ENCODE measurements around the gene CCT6A. TPM values are rescaled to one million over a fixed set of nuclear protein-coding genes. Genes with fewer than 3 reads are reported as not detected.
"Not testable (repeated sequence)": the region's sequence is repeated elsewhere in the genome, so short reads cannot be mapped to it uniquely, and the experiment has no call there.

CCT6A gene
- polyA plus RNA-seq, 4 donors = 201 to 229 (median 221) TPM

DNA sequence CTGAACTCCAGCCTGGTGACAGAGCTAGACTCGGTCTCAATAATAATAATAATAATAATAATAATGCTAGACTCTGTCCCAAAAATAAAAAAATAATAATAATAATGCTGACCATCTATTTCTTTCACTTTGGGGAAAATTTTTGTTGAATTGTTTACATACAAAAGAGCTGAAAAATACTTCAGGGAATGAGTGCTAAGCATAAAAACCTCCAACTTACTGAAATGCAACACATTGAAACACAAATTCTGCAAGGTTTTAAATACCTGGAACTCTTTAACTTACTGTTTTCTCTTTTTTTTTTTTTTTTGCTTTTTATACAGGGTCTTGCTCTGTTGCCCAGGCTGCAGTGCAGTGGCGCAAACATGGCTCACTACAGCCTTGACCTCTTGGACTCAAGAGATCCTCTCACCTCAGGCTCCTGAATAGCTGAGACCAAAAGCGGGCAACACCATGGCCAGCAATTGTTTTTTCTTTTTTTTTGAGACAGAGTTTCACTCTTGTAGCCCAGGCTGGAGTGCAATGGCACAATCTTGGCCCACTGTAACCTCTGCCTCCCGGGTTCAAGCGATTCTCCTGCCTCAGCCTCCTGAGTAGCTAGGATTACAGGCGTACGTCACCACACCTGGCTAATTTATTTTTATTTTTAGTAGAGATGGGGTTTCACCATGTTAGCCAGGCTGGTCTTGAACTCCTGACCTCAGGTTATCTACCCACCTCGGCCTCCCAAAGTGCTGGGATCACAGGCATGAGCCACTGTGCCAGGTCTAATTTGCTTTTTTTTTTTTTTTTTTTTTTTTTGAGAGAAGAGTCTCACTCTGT is 46.8 kb downstream of the CCT6A start:
- not testable (repeated sequence) for DNase-seq (ENCODE audit: low read depth in 4 of 4, low spot score in 3 of 4)

DNA sequence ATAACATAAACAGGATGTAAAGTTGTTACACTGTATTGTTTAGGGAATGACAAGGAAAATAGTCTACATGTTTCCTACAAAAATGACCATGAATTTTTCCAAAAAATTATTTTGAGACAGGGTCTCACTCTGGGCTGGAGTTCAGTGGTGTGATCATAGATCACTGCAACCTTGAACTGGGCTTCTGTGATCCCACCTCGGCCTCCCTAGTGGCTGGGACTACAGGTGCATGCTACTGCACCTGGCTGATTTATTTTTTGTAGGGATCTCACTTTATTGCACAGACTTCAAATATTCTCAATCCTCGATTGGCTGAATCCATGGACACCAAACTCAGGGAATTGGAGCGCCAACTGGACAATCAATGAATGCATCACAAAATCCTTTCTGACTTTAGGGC is 48.1 kb downstream of the CCT6A start:
- DNase-seq (ENCODE audit: low read depth in 4 of 4, low spot score in 3 of 4) = no peak

DNA sequence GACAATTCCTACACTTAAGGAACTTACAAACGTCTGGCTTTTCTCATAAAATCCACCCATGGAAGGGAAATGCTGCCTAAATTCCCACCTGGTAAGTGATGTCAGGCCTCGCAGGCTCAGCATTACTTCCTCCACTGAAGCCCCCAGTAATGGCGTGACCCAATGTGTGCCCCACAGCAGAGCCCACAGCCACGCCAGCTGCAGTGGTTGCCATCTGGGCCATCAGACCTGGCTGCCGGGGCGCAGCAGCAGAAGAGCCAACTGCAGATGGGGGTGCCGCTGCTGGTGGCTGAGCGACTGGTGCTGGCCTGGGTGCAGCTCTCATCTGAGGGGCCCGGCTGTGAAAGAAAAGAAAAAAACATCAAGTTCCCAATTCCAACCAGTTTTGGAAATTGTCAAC is 52.6 kb downstream of the CCT6A start:
- not testable (repeated sequence) for DNase-seq (ENCODE audit: low read depth in 4 of 4, low spot score in 3 of 4)

DNA sequence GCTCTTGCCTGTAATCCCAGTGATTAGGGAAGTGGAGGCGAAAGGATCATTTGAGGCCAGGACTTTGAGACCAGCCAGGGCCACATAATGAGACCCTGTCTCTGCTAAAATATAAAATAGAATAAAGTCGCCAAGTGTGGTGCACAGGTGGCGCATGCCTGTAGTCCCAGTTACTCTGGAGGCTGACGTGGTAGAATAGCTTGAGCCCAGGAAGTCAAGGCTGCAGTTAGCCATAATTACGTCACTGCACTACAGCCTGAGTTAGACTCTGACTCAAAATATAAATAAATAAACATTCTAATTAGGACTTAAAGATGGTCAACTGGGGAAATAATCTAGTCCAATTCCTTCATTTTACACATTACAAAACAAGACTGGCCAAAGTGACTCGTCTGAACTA is 53.9 kb downstream of the CCT6A start:
- no peak for DNase-seq (ENCODE audit: low read depth in 4 of 4, low spot score in 3 of 4)

DNA sequence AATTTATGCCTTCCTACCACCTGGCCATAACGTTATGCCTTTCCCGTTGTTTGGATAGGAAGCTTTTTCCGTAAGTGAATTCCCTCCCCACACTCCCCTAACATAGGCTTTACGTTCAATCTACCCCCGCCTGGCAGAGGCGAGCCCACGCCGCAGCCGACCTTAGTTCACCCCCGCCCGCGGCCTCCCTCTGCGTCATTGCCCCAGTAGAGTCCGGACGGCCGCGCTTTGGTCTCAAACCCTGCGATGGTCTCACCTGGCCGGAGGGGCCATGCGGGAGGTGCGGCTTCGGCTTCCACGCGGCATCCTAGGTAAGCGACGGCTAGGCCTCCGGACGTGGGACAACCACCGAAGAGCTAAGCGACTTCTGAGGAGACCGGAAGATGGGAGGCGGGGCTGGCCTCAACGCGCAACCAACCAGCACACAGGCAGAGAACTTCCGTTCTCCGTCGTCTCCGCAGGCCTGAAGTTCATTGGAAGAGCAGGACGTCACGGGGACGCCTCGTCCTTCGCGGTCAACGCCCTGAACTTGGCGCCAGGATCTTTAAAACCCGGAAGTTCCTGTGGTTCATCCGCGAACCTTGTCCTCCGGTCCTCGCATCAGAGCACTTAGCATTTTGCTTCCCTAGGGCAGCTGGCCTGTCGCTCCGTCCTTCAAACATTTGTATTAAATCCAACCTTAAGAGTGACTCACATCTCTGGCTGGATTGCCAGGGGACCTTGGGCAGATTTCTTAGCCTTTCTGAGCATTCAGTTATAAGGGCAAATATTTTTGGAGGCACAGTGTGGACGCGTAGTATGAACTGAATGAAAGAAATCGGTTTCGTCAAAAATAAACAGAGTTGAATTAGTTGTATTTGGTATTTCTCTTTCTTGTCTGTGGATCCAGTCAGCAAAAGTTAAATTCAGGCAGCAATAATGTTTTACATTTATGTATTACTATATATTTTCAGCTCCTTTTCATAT is 54.8 kb downstream of the CCT6A start, which contains the start of gene CHCHD2:
Gene CHCHD2 (minus strand): TSS at position 369 of the 966 bp plus-strand sequence. CDS start 63 bp downstream, at position 306.
- DNase-seq (ENCODE audit: low read depth in 4 of 4, low spot score in 3 of 4) = peak; percentile 92 to 97 (median 96)

DNA sequence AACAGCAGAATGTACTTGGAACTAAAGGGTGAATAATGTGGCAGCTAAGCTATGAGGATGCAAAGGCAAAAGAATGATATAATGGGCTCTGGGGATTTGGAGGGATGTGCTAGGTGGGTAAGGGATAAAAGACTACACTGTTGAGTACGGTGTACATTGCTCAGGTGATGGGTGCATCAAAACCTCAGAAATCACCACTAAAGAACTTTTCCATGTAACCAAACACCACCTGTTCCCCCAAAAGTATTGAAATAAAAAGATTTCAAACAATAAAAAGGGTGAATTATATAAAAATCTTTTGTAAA is 56.3 kb downstream of the CCT6A start:
- no peak for DNase-seq (ENCODE audit: low read depth in 4 of 4, low spot score in 3 of 4)

DNA sequence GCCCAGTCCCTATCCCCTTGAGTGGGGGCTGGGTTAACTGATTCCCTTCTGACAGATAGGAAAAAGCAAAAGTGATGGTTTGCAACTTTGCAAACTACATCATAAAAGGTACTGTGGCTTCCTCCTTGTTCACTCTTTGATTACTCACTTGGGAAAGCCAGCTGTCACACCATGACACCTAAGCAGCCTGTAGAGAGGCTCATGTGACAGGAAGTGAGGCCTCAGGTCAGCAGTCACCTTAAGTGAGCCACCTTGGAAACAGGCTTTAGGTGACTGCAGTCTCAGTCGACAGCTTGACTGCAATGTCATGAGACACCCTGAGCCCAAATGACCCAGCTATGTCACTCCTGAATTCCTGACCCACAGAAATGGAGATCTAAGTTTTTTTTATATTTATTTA is 59.0 kb downstream of the CCT6A start:
- no peak for DNase-seq (ENCODE audit: low read depth in 4 of 4, low spot score in 3 of 4)

DNA sequence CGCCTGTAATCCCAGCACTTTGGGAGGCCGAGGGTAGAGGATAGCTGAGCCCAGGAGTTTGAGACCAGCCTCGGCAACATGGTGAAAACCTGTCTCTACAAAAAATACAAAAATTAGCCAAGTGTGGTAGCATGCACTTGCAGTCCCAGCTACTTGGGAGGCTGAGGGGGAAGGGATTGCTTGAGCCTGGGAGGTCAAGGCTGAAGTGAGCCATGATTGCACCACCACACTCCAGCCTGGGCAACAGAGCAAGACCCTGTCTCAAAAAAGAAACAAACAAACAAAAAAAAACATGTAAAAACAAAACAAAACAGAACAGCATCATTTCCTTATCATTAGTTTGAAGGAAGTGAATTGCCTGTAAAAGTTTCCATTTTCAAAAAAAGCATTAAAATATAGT is 60.7 kb downstream of the CCT6A start:
- DNase-seq (ENCODE audit: low read depth in 4 of 4, low spot score in 3 of 4) = not testable (repeated sequence)

Other genes with a start within 250 kb of the CCT6A start
- gene SEPTIN14, start 189.0 kb upstream of the CCT6A start, polyA plus RNA-seq (ENCODE audit: insufficient read length in 4 of 4) = under 1 TPM; 0.17 to 0.46 (median 0.32) TPM
- gene ZNF713, start 164.3 kb upstream of the CCT6A start, polyA plus RNA-seq (ENCODE audit: insufficient read length in 4 of 4) = 10 to 100 TPM; 11.2 to 14.1 (median 12.3) TPM
- 10 to 100 TPM; 16.7 to 22.8 (median 18.4) TPM for gene MRPS17, start 99.9 kb upstream of the CCT6A start, polyA plus RNA-seq (ENCODE audit: insufficient read length in 4 of 4)
- gene NIPSNAP2, start 87.2 kb upstream of the CCT6A start, polyA plus RNA-seq (ENCODE audit: insufficient read length in 4 of 4) = 100 to 1,000 TPM; 109 to 141 (median 124) TPM
- gene PSPH, start 321 bp upstream of the CCT6A start, polyA plus RNA-seq (ENCODE audit: insufficient read length in 4 of 4) = 10 to 100 TPM; 35.0 to 44.4 (median 37.1) TPM
- 100 to 1,000 TPM in 3 of 4 donors, 10 to 100 TPM in 1; 74.6 to 143 (median 127) TPM for gene SUMF2, start 12.5 kb downstream of the CCT6A start, polyA plus RNA-seq (ENCODE audit: insufficient read length in 4 of 4)
- gene PHKG1, start 41.2 kb downstream of the CCT6A start, polyA plus RNA-seq (ENCODE audit: insufficient read length in 4 of 4) = 1 to 10 TPM in 2 of 4 donors, under 1 TPM in 2; 0.94 to 1.5 (median 1.1) TPM
- gene CHCHD2, start 54.7 kb downstream of the CCT6A start, polyA plus RNA-seq (ENCODE audit: insufficient read length in 4 of 4) = 100 to 1,000 TPM; 256 to 315 (median 289) TPM
- gene NUPR2, start 64.7 kb downstream of the CCT6A start, polyA plus RNA-seq (ENCODE audit: insufficient read length in 4 of 4) = 1 to 10 TPM; 2.0 to 4.3 (median 2.8) TPM

All from right renal pelvis (tissue), 4 donors.